Esophagus muscularis mucosa (tissue), 4 donors: Measurements from ENCODE around the gene ADCY5. TPM values are rescaled to one million over a fixed set of nuclear protein-coding genes. Genes with fewer than 3 reads are reported as not detected.

ENCODE experiments used
- DNase-seq: peaks from one replicate; pipeline ENCODE4 v3.0.0-alpha.2; 2017; ENCODE audit errors: extremely low spot score
- H3K27ac ChIP-seq, 4 donors: fragments of 200-600 bp; sonication (generic); replicated peaks in 1 of 4; 1 replicate in 3 of 4; 2 replicates in 1 of 4; pipeline ENCODE4 v1.5.1; 2016 to 2019; ENCODE audit warnings: mild to moderate bottlenecking in 1 of 4
- H3K27me3 ChIP-seq, 4 donors: fragments of 200-600 bp; sonication (generic); one replicate each; pipeline versions ENCODE4 v1.5.1 to v1.6.0; 2016 to 2019
- H3K36me3 ChIP-seq, 4 donors: fragments of 200-600 bp; sonication (generic); one replicate each; pipeline ENCODE4 v1.5.1; 2016 to 2019
- H3K4me1 ChIP-seq, 4 donors: fragments of 200-600 bp; sonication (generic); one replicate each; pipeline ENCODE4 v1.5.1; 2016 to 2019
- H3K4me3 ChIP-seq, 4 donors: fragments of 200-600 bp; sonication (generic); 1 replicate in 2 of 4; 2 replicates in 2 of 4; pipeline ENCODE4 v1.5.1; 2016 to 2019; ENCODE audit warnings: mild to moderate bottlenecking in 4 of 4, moderate library complexity in 1 of 4
- H3K9me3 ChIP-seq, 4 donors: fragments of 200-600 bp; sonication (generic); 1 replicate in 3 of 4; 2 replicates in 1 of 4; pipeline ENCODE4 v1.5.1; 2016 to 2019
- EP300 ChIP-seq: sonication (generic); formaldehyde crosslinking; IDR thresholded peaks from one replicate; pipeline ENCODE4 v1.6.1; 2017; ENCODE audit warnings: antibody characterized with exemption
- POLR2A ChIP-seq: fragments of 450-650 bp; IDR thresholded peaks from one replicate; pipeline ENCODE4 v1.6.1; 2017; ENCODE audit warnings: antibody characterized with exemption, moderate library complexity, mild to moderate bottlenecking, low read depth
- POLR2AphosphoS5 ChIP-seq, 2 donors: sonication (generic); formaldehyde crosslinking; IDR thresholded peaks; one replicate each; pipeline ENCODE4 v1.6.1; 2017; ENCODE audit warnings: antibody characterized with exemption in 2 of 2
- WGBS: methylation state at CpG from one replicate; pipeline ENCODE4 v1.1.5; 2018; 5-methylcytosine and 5-hydroxymethylcytosine counted together
- intact Hi-C: fragments of 100-400 bp; cut with DNase I; formaldehyde crosslinking; loops from one replicate; pipeline ENCODE4 v1.15.1; 2023
- total RNA-seq, 4 donors: library from RNA; depleted of rRNA; stranded (reverse); fragments of >200 nt; gene quantifications; one replicate each; pipeline versions ENCODE4 v1.1.0 to v1.2.1, GENCODE V29; 2016
- TF ChIP-seq, protein P1 (sequence below), 3 experiments: fragments of 200-600 bp in 2 of 3; fragments of 450-650 bp in 1 of 3; sonication (generic) in 2 of 3; IDR thresholded peaks; one replicate each; pipeline ENCODE4 v1.5.1; 2017 to 2019; ENCODE audit warnings: antibody characterized with exemption in 3 of 3, mild to moderate bottlenecking in 2 of 3, moderate library complexity in 1 of 3

The ADCY5 gene
- total RNA-seq, 4 donors from 2014 or later: 133 to 228 (median 189) TPM

DNA sequence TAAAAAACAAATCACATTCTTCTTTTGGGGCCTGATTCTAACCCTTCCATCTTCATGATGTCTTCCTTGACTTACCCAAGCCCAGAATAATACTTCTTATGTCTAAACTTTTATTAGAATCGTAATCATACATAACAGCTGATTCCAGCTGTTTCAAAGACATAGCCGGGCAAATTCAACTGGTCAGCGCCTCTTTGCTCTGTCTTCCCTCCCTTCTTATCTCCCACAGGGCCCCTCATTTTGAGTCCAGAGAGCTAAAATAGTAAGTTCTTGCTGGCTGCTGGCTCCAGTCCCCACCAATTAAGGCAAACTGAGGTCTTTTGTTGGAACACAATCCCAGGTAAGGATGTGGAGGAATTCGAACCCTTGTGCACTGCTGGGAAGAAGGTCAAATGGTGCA, 108.6 kb downstream of the ADCY5 start:
- intact Hi-C loops: no loop called here
- TF ChIP-seq EP300 (no peak), POLR2A (no peak), POLR2AphosphoS5 (IDR thresholded peaks at IDR 0.05) (no peak)
- TF ChIP-seq, protein P1, sequence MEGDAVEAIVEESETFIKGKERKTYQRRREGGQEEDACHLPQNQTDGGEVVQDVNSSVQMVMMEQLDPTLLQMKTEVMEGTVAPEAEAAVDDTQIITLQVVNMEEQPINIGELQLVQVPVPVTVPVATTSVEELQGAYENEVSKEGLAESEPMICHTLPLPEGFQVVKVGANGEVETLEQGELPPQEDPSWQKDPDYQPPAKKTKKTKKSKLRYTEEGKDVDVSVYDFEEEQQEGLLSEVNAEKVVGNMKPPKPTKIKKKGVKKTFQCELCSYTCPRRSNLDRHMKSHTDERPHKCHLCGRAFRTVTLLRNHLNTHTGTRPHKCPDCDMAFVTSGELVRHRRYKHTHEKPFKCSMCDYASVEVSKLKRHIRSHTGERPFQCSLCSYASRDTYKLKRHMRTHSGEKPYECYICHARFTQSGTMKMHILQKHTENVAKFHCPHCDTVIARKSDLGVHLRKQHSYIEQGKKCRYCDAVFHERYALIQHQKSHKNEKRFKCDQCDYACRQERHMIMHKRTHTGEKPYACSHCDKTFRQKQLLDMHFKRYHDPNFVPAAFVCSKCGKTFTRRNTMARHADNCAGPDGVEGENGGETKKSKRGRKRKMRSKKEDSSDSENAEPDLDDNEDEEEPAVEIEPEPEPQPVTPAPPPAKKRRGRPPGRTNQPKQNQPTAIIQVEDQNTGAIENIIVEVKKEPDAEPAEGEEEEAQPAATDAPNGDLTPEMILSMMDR (IDR thresholded peaks at IDR 0.05): no peak
- WGBS: 67% methylated on average over 4 of the region's 4 CpGs
- Histone ChIP-seq H3K36me3 (no peaks in the 10 kb centered on the region), H3K27ac (peak overlapping the region; percentile 21 to 85 (median 34)), H3K4me1 (peaks cover 71 to 94% (median 91%) of the 10 kb centered on the region in 4 donors), H3K4me3 (no peak overlapping the region), H3K9me3 (no peaks in the 10 kb centered on the region), H3K27me3 (no peaks in the 10 kb centered on the region)
- no peak for DNase-seq

DNA sequence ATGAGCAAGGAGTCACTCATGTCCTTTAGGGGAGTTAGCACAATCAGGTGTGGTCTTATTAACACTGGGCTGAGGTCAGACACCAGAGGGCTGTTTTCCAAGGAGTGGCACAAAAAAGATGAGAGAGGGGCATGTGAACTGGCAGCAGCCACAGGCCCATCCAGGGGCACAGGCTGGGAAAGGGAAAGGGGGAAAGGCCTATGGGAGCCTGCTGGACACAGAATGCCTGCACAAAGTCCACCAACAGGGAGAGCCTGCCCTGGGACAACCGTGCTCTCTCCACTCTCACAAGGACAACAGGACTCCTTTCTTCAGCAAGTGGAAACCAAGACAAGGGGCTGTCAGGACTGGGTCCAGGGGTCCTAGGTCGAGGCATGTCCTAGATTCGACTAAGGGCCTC, 109.6 kb downstream of the ADCY5 start:
- peaks cover 66 to 94% (median 91%) of the 10 kb centered on the region in 4 donors for H3K4me1 ChIP-seq
- peak overlapping the region; percentile 32 to 64 (median 50) for H3K27ac ChIP-seq
- no peak for DNase-seq
- WGBS: 90% methylated on average over 3 of the region's 3 CpGs
- no peaks in the 10 kb centered on the region for H3K9me3 ChIP-seq
- no peaks in the 10 kb centered on the region for H3K27me3 ChIP-seq
- intact Hi-C loops: no loop called here
- H3K36me3 ChIP-seq: no peaks in the 10 kb centered on the region
- no peak for TF ChIP-seq POLR2A
- H3K4me3 ChIP-seq: no peak overlapping the region

DNA sequence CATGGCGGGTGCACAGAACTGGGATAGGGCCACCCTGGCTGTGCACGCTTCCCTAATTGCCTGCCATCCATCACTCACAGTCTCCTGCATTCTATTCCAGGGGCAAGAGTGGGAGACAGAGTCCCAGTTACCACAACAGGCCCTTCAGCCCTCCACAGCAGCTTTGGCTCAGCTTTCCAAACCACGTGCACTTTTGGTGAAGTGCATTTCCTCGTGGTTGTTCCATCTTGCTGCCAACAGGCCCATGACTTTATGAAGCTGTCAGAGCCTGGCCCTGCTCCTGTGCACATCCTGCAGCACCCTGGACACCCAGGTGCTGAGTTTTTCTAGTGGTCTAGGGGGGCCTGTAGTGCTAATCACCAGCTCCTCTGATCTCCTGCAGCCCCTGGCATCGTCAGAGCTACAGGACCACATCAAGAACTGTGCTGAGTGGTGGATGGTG, 110.2 kb downstream of the ADCY5 start:
- H3K4me3 ChIP-seq: no peak overlapping the region
- intact Hi-C loops: no loop called here
- H3K36me3 ChIP-seq: no peaks in the 10 kb centered on the region
- H3K27ac ChIP-seq: peak overlapping the region; percentile 32 to 64 (median 50)
- TF ChIP-seq, protein P1 (IDR thresholded peaks at IDR 0.05): no peak
- TF ChIP-seq EP300 (no peak), POLR2AphosphoS5 (IDR thresholded peaks at IDR 0.05) (peak in 1 of 2 donors; percentile 31)
- H3K4me1 ChIP-seq: peaks cover 59 to 94% (median 91%) of the 10 kb centered on the region in 4 donors
- H3K9me3 ChIP-seq: no peaks in the 10 kb centered on the region
- WGBS: 39% methylated on average over 5 of the region's 5 CpGs
- no peak for DNase-seq
- H3K27me3 ChIP-seq: no peaks in the 10 kb centered on the region

DNA sequence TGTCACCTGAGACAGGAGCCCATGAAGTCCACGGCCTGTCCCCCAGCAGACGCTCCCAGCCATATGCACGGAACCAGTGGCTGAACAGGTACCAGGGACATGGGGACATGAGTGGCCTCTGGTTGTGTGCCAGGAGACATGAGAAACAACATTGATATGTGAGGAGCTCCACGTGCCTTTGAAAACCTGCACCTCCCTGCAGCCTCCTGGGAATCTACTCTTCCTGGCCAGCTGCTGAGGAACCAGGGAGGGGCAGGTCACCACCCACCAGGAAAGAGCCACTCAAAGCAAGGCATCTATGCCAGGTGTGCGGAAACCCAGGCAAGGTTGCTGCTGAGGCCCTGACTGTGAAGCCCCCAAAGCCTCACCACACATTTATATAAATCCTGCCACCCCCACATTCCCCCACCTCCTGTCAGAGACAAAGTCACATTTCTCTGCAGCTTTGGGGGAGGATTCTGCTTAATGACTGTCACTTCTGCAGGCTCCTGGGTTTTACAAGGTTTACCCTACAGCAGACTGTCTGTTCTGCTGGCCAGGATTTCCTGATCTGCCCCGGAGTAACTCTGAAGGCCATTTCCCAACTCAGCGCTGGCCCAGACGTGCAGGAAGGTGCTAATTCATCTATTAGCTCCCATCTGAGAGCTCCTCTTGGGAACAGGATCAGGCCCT, 110.8 kb downstream of the ADCY5 start:
- H3K4me1 ChIP-seq: peaks cover 57 to 94% (median 91%) of the 10 kb centered on the region in 4 donors
- peak overlapping the region; percentile 32 to 64 (median 50) for H3K27ac ChIP-seq
- TF ChIP-seq EP300 (no peak), POLR2A (no peak), POLR2AphosphoS5 (IDR thresholded peaks at IDR 0.05) (no peak)
- TF ChIP-seq, protein P1 (IDR thresholded peaks at IDR 0.05): no peak
- no peaks in the 10 kb centered on the region for H3K27me3 ChIP-seq
- no peaks in the 10 kb centered on the region for H3K9me3 ChIP-seq
- no peaks in the 10 kb centered on the region for H3K36me3 ChIP-seq
- H3K4me3 ChIP-seq: no peak overlapping the region
- intact Hi-C loops: no loop called here
- 85% methylated on average over 6 of the region's 8 CpGs for WGBS
- no peak for DNase-seq

DNA sequence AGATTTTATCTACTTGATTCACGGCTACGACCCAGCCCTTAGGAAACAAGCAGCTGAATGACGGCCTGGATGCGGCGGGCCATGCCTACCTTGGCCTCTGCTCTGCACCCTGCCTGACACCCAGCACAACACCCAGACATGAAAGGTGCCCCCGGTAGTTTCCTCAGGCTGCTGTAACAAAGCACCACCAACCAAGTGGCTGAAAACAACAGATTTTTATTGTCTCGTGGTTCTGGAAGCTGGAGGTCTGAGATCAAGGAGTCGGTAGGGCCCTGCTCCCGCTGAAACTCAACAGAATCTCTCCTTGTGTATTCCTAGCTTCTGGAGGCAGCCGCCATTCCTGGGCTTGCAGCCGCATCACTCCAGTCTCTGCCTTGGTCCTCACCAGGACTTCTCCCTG, 111.7 kb downstream of the ADCY5 start:
- H3K36me3 ChIP-seq: no peaks in the 10 kb centered on the region
- TF ChIP-seq POLR2AphosphoS5 (IDR thresholded peaks at IDR 0.05) (no peak), EP300 (no peak), POLR2A (no peak)
- TF ChIP-seq, protein P1 (IDR thresholded peaks at IDR 0.05): no peak
- DNase-seq: no peak
- no peaks in the 10 kb centered on the region for H3K27me3 ChIP-seq
- no peaks in the 10 kb centered on the region for H3K9me3 ChIP-seq
- H3K4me3 ChIP-seq: no peak overlapping the region
- 91% methylated on average over 11 of the region's 11 CpGs for WGBS
- intact Hi-C loops: no loop called here
- peak overlapping the region; percentile 29 to 88 (median 60) for H3K27ac ChIP-seq
- peaks cover 56 to 94% (median 90%) of the 10 kb centered on the region in 4 donors for H3K4me1 ChIP-seq
